GM23338 (cell line): ENCODE data around the gene POLDIP2.

Experiments
- CREB1 ChIP-seq: fragments of 250-450 bp; sonication (Bioruptor Pico); IDR thresholded peaks from 2 replicates; pipeline ENCODE4 v1.5.0; 2020; ENCODE audit warnings: low read depth, mild to moderate bottlenecking, moderate library complexity
- EZH2 ChIP-seq: fragments of 200-600 bp; sonication (generic); IDR thresholded peaks from one replicate; pipeline ENCODE4 v1.8.0; 2017; ENCODE audit warnings: antibody characterized with exemption, mild to moderate bottlenecking, low read depth; ENCODE audit not compliant: unreplicated experiment
- EZH2phosphoT487 ChIP-seq: fragments of 200-600 bp; sonication (generic); IDR thresholded peaks from one replicate; pipeline ENCODE4 v1.8.1; 2018; ENCODE audit warnings: antibody characterized with exemption; ENCODE audit not compliant: unreplicated experiment
- POLR2AphosphoS5 ChIP-seq: IDR thresholded peaks from 2 replicates; pipeline ENCODE4 v1.6.1; 2016; ENCODE audit warnings: antibody characterized with exemption, low read depth
- ZNF114 ChIP-seq: fragments of 250-450 bp; sonication (Bioruptor Pico); IDR thresholded peaks from 2 replicates; pipeline ENCODE4 v1.5.0; 2020; ENCODE audit warnings: mild to moderate bottlenecking, moderate library complexity
- TF ChIP-seq, protein P1 (sequence below), 2 experiments: fragments of 200-600 bp in 1 of 2; sonication (generic) in 1 of 2; conservative IDR thresholded peaks; 2 replicates each; pipeline versions ENCODE4 v1.5.1 to v1.6.1; 2016 to 2017; ENCODE audit warnings: antibody characterized with exemption in 2 of 2, low read depth in 2 of 2, mild to moderate bottlenecking in 2 of 2, moderate library complexity in 1 of 2
- TF ChIP-seq, protein P2 (sequence below): IDR thresholded peaks from one replicate; pipeline ENCODE4 v1.6.1; 2018; ENCODE audit warnings: antibody characterized with exemption; ENCODE audit not compliant: unreplicated experiment

DNA sequence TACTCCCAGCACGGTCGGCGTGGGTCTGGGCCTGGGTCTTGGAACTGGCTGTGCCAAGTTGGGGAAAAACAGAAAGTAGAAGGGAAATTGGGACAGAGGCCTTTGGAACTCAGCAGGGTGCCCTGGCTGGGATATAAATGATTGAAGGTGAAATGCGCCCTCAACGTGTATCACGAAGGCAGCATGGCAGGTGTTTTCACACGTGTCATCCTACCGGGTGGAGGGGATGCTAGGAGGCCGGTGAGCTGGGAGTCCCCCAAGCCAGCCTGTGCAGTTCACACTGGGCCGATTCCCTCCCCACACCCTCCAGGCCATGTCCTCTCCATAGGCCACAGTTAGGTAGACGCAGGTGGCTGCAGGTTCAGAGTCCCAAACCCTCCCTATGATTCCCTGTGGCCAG is 15.8 kb downstream of the POLDIP2 start:
- TF ChIP-seq, protein P1, sequence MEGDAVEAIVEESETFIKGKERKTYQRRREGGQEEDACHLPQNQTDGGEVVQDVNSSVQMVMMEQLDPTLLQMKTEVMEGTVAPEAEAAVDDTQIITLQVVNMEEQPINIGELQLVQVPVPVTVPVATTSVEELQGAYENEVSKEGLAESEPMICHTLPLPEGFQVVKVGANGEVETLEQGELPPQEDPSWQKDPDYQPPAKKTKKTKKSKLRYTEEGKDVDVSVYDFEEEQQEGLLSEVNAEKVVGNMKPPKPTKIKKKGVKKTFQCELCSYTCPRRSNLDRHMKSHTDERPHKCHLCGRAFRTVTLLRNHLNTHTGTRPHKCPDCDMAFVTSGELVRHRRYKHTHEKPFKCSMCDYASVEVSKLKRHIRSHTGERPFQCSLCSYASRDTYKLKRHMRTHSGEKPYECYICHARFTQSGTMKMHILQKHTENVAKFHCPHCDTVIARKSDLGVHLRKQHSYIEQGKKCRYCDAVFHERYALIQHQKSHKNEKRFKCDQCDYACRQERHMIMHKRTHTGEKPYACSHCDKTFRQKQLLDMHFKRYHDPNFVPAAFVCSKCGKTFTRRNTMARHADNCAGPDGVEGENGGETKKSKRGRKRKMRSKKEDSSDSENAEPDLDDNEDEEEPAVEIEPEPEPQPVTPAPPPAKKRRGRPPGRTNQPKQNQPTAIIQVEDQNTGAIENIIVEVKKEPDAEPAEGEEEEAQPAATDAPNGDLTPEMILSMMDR (conservative IDR thresholded peaks at IDR 0.05; ENCODE audit: low read depth in 2 of 2) = no peak
- no peak for TF ChIP-seq ZNF114
- no peak for TF ChIP-seq POLR2AphosphoS5
- TF ChIP-seq, protein P2, sequence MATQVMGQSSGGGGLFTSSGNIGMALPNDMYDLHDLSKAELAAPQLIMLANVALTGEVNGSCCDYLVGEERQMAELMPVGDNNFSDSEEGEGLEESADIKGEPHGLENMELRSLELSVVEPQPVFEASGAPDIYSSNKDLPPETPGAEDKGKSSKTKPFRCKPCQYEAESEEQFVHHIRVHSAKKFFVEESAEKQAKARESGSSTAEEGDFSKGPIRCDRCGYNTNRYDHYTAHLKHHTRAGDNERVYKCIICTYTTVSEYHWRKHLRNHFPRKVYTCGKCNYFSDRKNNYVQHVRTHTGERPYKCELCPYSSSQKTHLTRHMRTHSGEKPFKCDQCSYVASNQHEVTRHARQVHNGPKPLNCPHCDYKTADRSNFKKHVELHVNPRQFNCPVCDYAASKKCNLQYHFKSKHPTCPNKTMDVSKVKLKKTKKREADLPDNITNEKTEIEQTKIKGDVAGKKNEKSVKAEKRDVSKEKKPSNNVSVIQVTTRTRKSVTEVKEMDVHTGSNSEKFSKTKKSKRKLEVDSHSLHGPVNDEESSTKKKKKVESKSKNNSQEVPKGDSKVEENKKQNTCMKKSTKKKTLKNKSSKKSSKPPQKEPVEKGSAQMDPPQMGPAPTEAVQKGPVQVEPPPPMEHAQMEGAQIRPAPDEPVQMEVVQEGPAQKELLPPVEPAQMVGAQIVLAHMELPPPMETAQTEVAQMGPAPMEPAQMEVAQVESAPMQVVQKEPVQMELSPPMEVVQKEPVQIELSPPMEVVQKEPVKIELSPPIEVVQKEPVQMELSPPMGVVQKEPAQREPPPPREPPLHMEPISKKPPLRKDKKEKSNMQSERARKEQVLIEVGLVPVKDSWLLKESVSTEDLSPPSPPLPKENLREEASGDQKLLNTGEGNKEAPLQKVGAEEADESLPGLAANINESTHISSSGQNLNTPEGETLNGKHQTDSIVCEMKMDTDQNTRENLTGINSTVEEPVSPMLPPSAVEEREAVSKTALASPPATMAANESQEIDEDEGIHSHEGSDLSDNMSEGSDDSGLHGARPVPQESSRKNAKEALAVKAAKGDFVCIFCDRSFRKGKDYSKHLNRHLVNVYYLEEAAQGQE = no peak
- no peak for TF ChIP-seq EZH2
- no peak for TF ChIP-seq EZH2phosphoT487
- TF ChIP-seq CREB1 (CRISPR knock-in tag) = no peak
